CD4-positive, alpha-beta T cell (primary cell): ENCODE data around the gene SERBP1. TPM values are rescaled to one million over a fixed set of nuclear protein-coding genes. Genes with fewer than 3 reads are reported as not detected.

Source experiments
- ATAC-seq: fragments of 200-7000 bp; cut with Tn5 transposase; one replicate; pipeline ENCODE4 v1.10.0; 2022; ENCODE audit warnings: mild to moderate bottlenecking; ENCODE audit not compliant: poor library complexity
- CTCF ChIA-PET: fragments of 350-600 bp; sonication (Branson Sonifier 250); formaldehyde crosslinking; loops from one replicate; lab custom pipeline; 2021; ENCODE audit warnings: antibody characterized with exemption, inconsistent platforms; lab: Charles Lee
- POLR2A ChIA-PET: fragments of 350-600 bp; sonication (Branson Sonifier 250); formaldehyde crosslinking; loops from one replicate; lab custom pipeline; 2021; ENCODE audit warnings: antibody characterized with exemption, inconsistent platforms; lab: Charles Lee
- DNase-seq, 14 experiments: peaks; one replicate each; pipeline ENCODE4 v3.0.0-alpha.2; 2013 to 2020; ENCODE audit warnings: mixed read lengths in 2 of 14
- H3K27ac ChIP-seq, 2 donors: one replicate each; pipeline versions ENCODE4 v1.5.1 to v1.7.0; 2013; ENCODE audit warnings: low read length in 2 of 2, low read depth in 1 of 2, mild to moderate bottlenecking in 1 of 2
- H3K27me3 ChIP-seq, 2 experiments: 1 replicate in 1 of 2; 2 replicates in 1 of 2; pipeline versions ENCODE4 v1.6.1 to v1.7.0; 2013; ENCODE audit warnings: low read length in 2 of 2, control low read depth in 1 of 2, mild to moderate bottlenecking in 1 of 2, moderate library complexity in 1 of 2; ENCODE audit not compliant: insufficient read depth in 2 of 2, control insufficient read depth in 1 of 2
- H3K36me3 ChIP-seq: one replicate; pipeline ENCODE4 v1.6.1; 2013; ENCODE audit warnings: low read length, control low read depth; ENCODE audit not compliant: insufficient read depth
- H3K4me1 ChIP-seq: one replicate; pipeline ENCODE4 v1.6.1; 2013; ENCODE audit warnings: low read length, control low read depth; ENCODE audit not compliant: insufficient read depth
- H3K4me3 ChIP-seq: one replicate; pipeline ENCODE4 v1.5.1; 2013; ENCODE audit warnings: mild to moderate bottlenecking, low read length, moderate library complexity
- H3K9me3 ChIP-seq, 2 experiments: 1 replicate in 1 of 2; 2 replicates in 1 of 2; pipeline versions ENCODE4 v1.6.1 to v1.7.0; 2013; ENCODE audit warnings: low read length in 2 of 2, mild to moderate bottlenecking in 2 of 2, control low read depth in 1 of 2, moderate library complexity in 1 of 2; ENCODE audit not compliant: control insufficient read depth in 1 of 2, insufficient read depth in 1 of 2
- H3K27ac Mint-ChIP-seq: one replicate; pipeline ENCODE4 v1.8.0; 2020; ENCODE audit warnings: mixed read lengths
- H3K27me3 Mint-ChIP-seq: one replicate; pipeline ENCODE4 v1.8.0; 2021; ENCODE audit warnings: mixed read lengths
- H3K36me3 Mint-ChIP-seq: one replicate; pipeline ENCODE4 v1.8.0; 2021; ENCODE audit warnings: low read depth, mixed read lengths
- H3K4me1 Mint-ChIP-seq: one replicate; pipeline ENCODE4 v1.8.0; 2021; ENCODE audit warnings: low read depth, mixed read lengths
- H3K4me3 Mint-ChIP-seq: one replicate; pipeline ENCODE4 v1.8.0; 2020; ENCODE audit warnings: mild to moderate bottlenecking, mixed read lengths
- H3K9me3 Mint-ChIP-seq: one replicate; pipeline ENCODE4 v1.8.0; 2020; ENCODE audit warnings: mixed read lengths
- intact Hi-C, 2 experiments: fragments of 100-400 bp; cut with DNase I in 1 of 2; cut with micrococcal nuclease in 1 of 2; formaldehyde crosslinking; loops; one replicate each; pipeline versions ENCODE4 v1.15.1 to v1.9.0; 2023 to 2025; cut with DNase I, micrococcal nuclease
- total RNA-seq, 174 experiments: library from RNA in 2 of 174; stranded (reverse) in 2 of 174; gene quantifications; one replicate each; pipeline ENCODE4 v1.2.3 and lab custom pipeline; 2021 to 2026
- TF ChIP-seq, protein P1 (sequence below): fragments of 200-600 bp; IDR thresholded peaks from one replicate; pipeline ENCODE4 v1.8.0; 2022; ENCODE audit warnings: antibody characterized with exemption, mild to moderate bottlenecking

SERBP1 gene
- total RNA-seq, 2 experiments from 2014 or later, result 128 to 135 TPM

DNA sequence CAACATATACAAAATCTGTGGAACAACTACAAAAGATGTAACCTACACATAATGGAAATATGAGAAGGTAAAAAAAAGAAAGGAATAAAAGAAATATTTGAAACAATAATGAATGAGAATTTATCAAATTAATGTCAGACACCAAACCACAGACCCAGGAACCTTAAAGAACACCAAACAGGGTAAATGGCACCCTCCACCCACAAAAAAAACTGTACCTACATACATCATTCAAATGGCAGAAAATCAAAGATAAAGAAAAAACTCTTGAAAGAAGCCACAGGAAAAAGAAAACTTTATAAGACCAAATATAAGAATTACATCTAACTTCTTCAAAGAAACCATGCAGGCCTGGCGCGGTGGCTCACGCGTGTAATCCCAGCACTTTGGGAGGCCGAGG, 68.6 kb downstream of the SERBP1 start:
- Mint-ChIP-seq H3K4me3 (no peak overlapping the region), H3K9me3 (no peaks in the 10 kb centered on the region), H3K4me1 (peaks cover 12% of the 10 kb centered on the region), H3K36me3 (no peaks in the 10 kb centered on the region), H3K27me3 (no peaks in the 10 kb centered on the region), H3K27ac (no peak overlapping the region)
- H3K4me3 ChIP-seq, result no peak overlapping the region
- H3K27ac ChIP-seq, result no peak overlapping the region
- intact Hi-C loops, result no loop called here
- DNase-seq (no peak), ATAC-seq (no peak)
- no peaks in the 10 kb centered on the region for H3K36me3 ChIP-seq
- H3K27me3 ChIP-seq, result no peaks in the 10 kb centered on the region
- CTCF ChIA-PET, result no interaction called here
- POLR2A ChIA-PET, result no interaction called here
- H3K9me3 ChIP-seq, result no peaks in the 10 kb centered on the region
- no peaks in the 10 kb centered on the region for H3K4me1 ChIP-seq
- TF ChIP-seq, protein P1, sequence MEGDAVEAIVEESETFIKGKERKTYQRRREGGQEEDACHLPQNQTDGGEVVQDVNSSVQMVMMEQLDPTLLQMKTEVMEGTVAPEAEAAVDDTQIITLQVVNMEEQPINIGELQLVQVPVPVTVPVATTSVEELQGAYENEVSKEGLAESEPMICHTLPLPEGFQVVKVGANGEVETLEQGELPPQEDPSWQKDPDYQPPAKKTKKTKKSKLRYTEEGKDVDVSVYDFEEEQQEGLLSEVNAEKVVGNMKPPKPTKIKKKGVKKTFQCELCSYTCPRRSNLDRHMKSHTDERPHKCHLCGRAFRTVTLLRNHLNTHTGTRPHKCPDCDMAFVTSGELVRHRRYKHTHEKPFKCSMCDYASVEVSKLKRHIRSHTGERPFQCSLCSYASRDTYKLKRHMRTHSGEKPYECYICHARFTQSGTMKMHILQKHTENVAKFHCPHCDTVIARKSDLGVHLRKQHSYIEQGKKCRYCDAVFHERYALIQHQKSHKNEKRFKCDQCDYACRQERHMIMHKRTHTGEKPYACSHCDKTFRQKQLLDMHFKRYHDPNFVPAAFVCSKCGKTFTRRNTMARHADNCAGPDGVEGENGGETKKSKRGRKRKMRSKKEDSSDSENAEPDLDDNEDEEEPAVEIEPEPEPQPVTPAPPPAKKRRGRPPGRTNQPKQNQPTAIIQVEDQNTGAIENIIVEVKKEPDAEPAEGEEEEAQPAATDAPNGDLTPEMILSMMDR, result no peak

DNA sequence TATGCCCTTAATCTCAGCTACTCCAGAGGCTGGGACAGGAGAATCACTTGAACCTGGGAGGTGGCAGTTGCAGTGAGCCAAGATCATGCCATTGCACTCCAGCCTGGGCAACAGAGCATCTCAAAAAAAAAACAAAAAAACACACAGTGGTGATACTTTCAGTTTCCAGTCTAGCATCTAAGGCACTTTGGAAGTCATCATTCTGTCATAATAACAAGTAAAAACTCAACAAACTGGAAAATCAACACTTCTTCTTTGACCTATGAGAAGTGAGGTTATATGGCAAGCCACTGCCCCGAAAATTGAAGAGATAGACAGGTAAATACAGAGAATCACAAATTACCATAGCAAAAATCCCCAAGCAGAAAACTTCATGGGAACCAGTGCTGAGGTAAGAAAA, 70.6 kb downstream of the SERBP1 start:
- no peaks in the 10 kb centered on the region for H3K9me3 ChIP-seq
- H3K4me3 Mint-ChIP-seq, result no peak overlapping the region
- H3K27me3 Mint-ChIP-seq, result no peaks in the 10 kb centered on the region
- ChIA-PET CTCF (no interaction called here), POLR2A (no interaction called here)
- H3K27ac Mint-ChIP-seq, result no peak overlapping the region
- TF ChIP-seq, protein P1, result no peak
- no peaks in the 10 kb centered on the region for H3K36me3 ChIP-seq
- intact Hi-C loops, result no loop called here
- DNase-seq (no peak), ATAC-seq (no peak)
- no peaks in the 10 kb centered on the region for H3K9me3 Mint-ChIP-seq
- no peak overlapping the region for H3K27ac ChIP-seq
- peaks cover 12% of the 10 kb centered on the region for H3K4me1 Mint-ChIP-seq
- no peaks in the 10 kb centered on the region for H3K27me3 ChIP-seq
- no peaks in the 10 kb centered on the region for H3K36me3 Mint-ChIP-seq
- no peak overlapping the region for H3K4me3 ChIP-seq
- no peaks in the 10 kb centered on the region for H3K4me1 ChIP-seq

Other genes starting within 250 kb of the SERBP1 start
- 1 to 10 TPM in 1 of 2 experiments, under 1 TPM in 1; 0.98 to 1.2 TPM for gene IL12RB2, start 122.5 kb downstream of the SERBP1 start, total RNA-seq